H9 (cell line): ENCODE results near the gene ACAP3. TPM values are rescaled to one million over a fixed set of nuclear protein-coding genes. Genes with fewer than 3 reads are reported as not detected.

ENCODE experiments used
- DNase-seq: peaks from one replicate; pipeline ENCODE4 v3.0.0-alpha.2; 2017
- H2AFZ ChIP-seq: one replicate; pipeline ENCODE4 v1.6.1; 2013; ENCODE audit warnings: mild to moderate bottlenecking, low read length, control low read depth, moderate library complexity
- H2AK5ac ChIP-seq: 2 replicates; pipeline ENCODE4 v1.6.1; 2013; ENCODE audit warnings: low read length, control low read depth, mixed read lengths; ENCODE audit not compliant: insufficient read length
- H2BK120ac ChIP-seq: one replicate; pipeline ENCODE4 v1.6.1; 2013; ENCODE audit warnings: low read depth, mild to moderate bottlenecking, low read length, control low read depth, inconsistent platforms; ENCODE audit not compliant: poor library complexity, severe bottlenecking
- H2BK12ac ChIP-seq: 2 replicates; pipeline ENCODE4 v1.6.1; 2013; ENCODE audit warnings: low read length, control low read depth, mixed read lengths, low read depth; ENCODE audit not compliant: insufficient read length
- H2BK15ac ChIP-seq: 2 replicates; pipeline ENCODE4 v1.6.1; 2013; ENCODE audit warnings: low read depth, low read length, control low read depth
- H2BK20ac ChIP-seq: one replicate; pipeline ENCODE4 v1.6.1; 2013; ENCODE audit warnings: low read depth, mild to moderate bottlenecking, low read length, control low read depth, inconsistent platforms; ENCODE audit not compliant: poor library complexity, severe bottlenecking
- H2BK5ac ChIP-seq: 2 replicates; pipeline ENCODE4 v1.6.1; 2013; ENCODE audit warnings: low read length, control low read depth, mixed read lengths; ENCODE audit not compliant: insufficient read length
- H3K14ac ChIP-seq: 2 replicates; pipeline ENCODE4 v1.6.1; 2013; ENCODE audit warnings: low read length, control low read depth; ENCODE audit not compliant: insufficient read depth
- H3K18ac ChIP-seq: 2 replicates; pipeline ENCODE4 v1.6.1; 2013; ENCODE audit warnings: low read depth, mild to moderate bottlenecking, mixed read lengths, low read length, control low read depth; ENCODE audit not compliant: insufficient read length
- H3K23ac ChIP-seq: 2 replicates; pipeline ENCODE4 v1.6.1; 2013; ENCODE audit warnings: low read length, control low read depth, mixed read lengths, low read depth; ENCODE audit not compliant: insufficient read length
- H3K23me2 ChIP-seq: 2 replicates; pipeline ENCODE4 v1.6.1; 2013; ENCODE audit warnings: low read depth, mild to moderate bottlenecking, mixed read lengths, low read length, control low read depth; ENCODE audit not compliant: insufficient read length, poor library complexity, severe bottlenecking
- H3K27ac ChIP-seq: 2 replicates; pipeline ENCODE4 v1.5.1; 2013; ENCODE audit warnings: low read length, control low read depth, mixed read lengths, low read depth; ENCODE audit not compliant: insufficient read length
- H3K27me3 ChIP-seq: 2 replicates; pipeline ENCODE4 v1.6.1; 2013; ENCODE audit warnings: low read length, control low read depth, inconsistent platforms; ENCODE audit not compliant: insufficient read depth
- H3K4ac ChIP-seq: 2 replicates; pipeline ENCODE4 v1.6.1; 2013; ENCODE audit warnings: low read depth, mild to moderate bottlenecking, control low read depth, inconsistent platforms, low read length, moderate library complexity
- H3K4me1 ChIP-seq: 2 replicates; pipeline ENCODE4 v1.6.1; 2013; ENCODE audit warnings: low read length, control low read depth, inconsistent platforms; ENCODE audit not compliant: insufficient read depth
- H3K4me2 ChIP-seq: 2 replicates; pipeline ENCODE4 v1.6.1; 2013; ENCODE audit warnings: low read length, control low read depth, mixed read lengths; ENCODE audit not compliant: insufficient read length, insufficient read depth
- H3K56ac ChIP-seq: 2 replicates; pipeline ENCODE4 v1.6.1; 2013; ENCODE audit warnings: low read depth, mild to moderate bottlenecking, mixed read lengths, low read length, control low read depth; ENCODE audit not compliant: insufficient read length
- H3K79me1 ChIP-seq: 2 replicates; pipeline ENCODE4 v1.6.1; 2013; ENCODE audit warnings: low read depth, mild to moderate bottlenecking, moderate library complexity, low read length, control low read depth, inconsistent platforms; ENCODE audit not compliant: insufficient read depth, poor library complexity, severe bottlenecking
- H3K79me2 ChIP-seq: 2 replicates; pipeline ENCODE4 v1.6.1; 2013; ENCODE audit warnings: low read length, control low read depth, inconsistent platforms; ENCODE audit not compliant: insufficient read depth
- H3K9ac ChIP-seq: 2 replicates; pipeline ENCODE4 v1.6.1; 2013; ENCODE audit warnings: low read length, control low read depth, mixed read lengths; ENCODE audit not compliant: insufficient read length; ENCODE audit errors: extremely low read depth
- H3K9me3 ChIP-seq: one replicate; pipeline ENCODE4 v1.6.1; 2013; ENCODE audit warnings: low read depth, low read length, inconsistent platforms; ENCODE audit not compliant: control insufficient read depth
- H3T11ph ChIP-seq: one replicate; pipeline ENCODE4 v1.6.1; 2013; ENCODE audit warnings: mild to moderate bottlenecking, low read length, control low read depth, inconsistent platforms
- H4K20me1 ChIP-seq: one replicate; pipeline ENCODE4 v1.6.1; 2013; ENCODE audit not compliant: control insufficient read depth, insufficient read length, insufficient read depth
- H4K5ac ChIP-seq: 2 replicates; pipeline ENCODE4 v1.6.1; 2013; ENCODE audit warnings: low read depth, mild to moderate bottlenecking, mixed read lengths, low read length, control low read depth; ENCODE audit not compliant: insufficient read length
- H4K8ac ChIP-seq: replicated peaks from 2 replicates; pipeline ENCODE4 v1.6.1; 2013; ENCODE audit warnings: low read length, control low read depth, mixed read lengths, low read depth; ENCODE audit not compliant: insufficient read length
- H4K91ac ChIP-seq: 2 replicates; pipeline ENCODE4 v1.6.1; 2013; ENCODE audit warnings: low read depth, mild to moderate bottlenecking, moderate library complexity, mixed read lengths, low read length, control low read depth; ENCODE audit not compliant: insufficient read length
- H3K27ac Mint-ChIP-seq, 3 experiments: 2 replicates in 2 of 3; 3 replicates in 1 of 3; pipeline ENCODE4 v1.8.0; 2020 to 2021; ENCODE audit warnings: mixed read lengths in 3 of 3, mild to moderate bottlenecking in 1 of 3, moderate library complexity in 1 of 3
- H3K27me3 Mint-ChIP-seq: 2 replicates; pipeline ENCODE4 v1.8.0; 2021; ENCODE audit warnings: low read depth, mild to moderate bottlenecking, moderate library complexity, mixed read lengths
- H3K36me3 Mint-ChIP-seq, 3 experiments: 2 replicates in 2 of 3; 3 replicates in 1 of 3; pipeline ENCODE4 v1.8.0; 2020 to 2021; ENCODE audit warnings: low read depth in 3 of 3, mixed read lengths in 3 of 3; ENCODE audit not compliant: insufficient read depth in 1 of 3
- H3K4me1 Mint-ChIP-seq, 2 experiments: 2 replicates each; pipeline ENCODE4 v1.8.0; 2020; ENCODE audit warnings: mixed read lengths in 2 of 2
- H3K4me3 Mint-ChIP-seq, 2 experiments: 2 replicates in 1 of 2; 3 replicates in 1 of 2; pipeline ENCODE4 v1.8.0; 2020 to 2021; ENCODE audit warnings: mild to moderate bottlenecking in 2 of 2, mixed read lengths in 2 of 2, moderate library complexity in 1 of 2
- H3K9me3 Mint-ChIP-seq, 2 experiments: 2 replicates in 1 of 2; 3 replicates in 1 of 2; pipeline ENCODE4 v1.8.0; 2020; ENCODE audit warnings: mild to moderate bottlenecking in 2 of 2, mixed read lengths in 2 of 2, moderate library complexity in 1 of 2
- CTCF ChIP-seq: fragments of 200-600 bp; sonication (generic); conservative IDR thresholded peaks from 3 replicates; pipeline ENCODE4 v1.8.0; 2021; ENCODE audit warnings: antibody characterized with exemption, mild to moderate bottlenecking
- WGBS: extraction: QIAGEN DNeasy Blood & Tissue Kit; methylation state at CpG from one replicate; pipeline ENCODE4 v1.1.7; 2013; ENCODE audit warnings: missing lambda C conversion rate, low lambda C conversion rate, mixed read lengths; ENCODE audit not compliant: insufficient read length; ENCODE audit errors: extremely low coverage; 5-methylcytosine and 5-hydroxymethylcytosine counted together
- total RNA-seq: library from RNA; stranded (reverse); gene quantifications from 2 replicates; pipeline ENCODE4 v1.2.1, GENCODE V29; 2021

ACAP3 gene
- total RNA-seq, 1 experiment from 2014 or later = 41.4 TPM

DNA sequence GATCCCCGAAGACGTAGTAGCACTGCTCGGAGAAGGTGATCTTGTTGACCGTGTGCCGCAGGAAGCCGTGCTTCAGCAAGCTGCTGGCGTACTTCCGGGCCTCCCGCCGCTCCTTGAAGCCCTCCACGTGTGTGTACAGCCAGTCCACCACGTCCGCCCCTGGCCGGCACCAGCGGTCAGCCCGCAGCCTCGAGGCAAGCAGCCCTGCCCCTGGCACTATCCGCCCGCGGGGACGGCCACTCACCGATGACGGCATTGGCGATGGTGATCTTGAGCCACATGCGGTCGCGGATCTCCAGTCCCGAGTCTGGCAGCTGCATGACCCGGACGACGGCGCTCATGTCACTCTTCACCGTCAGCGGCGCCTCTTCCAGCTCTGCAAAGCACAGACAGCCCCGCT is 30.5 kb upstream of the ACAP3 start:
- H2BK12ac ChIP-seq = no peak overlapping the region
- H3K56ac ChIP-seq = no peak overlapping the region
- no peak overlapping the region for H3K18ac ChIP-seq
- Mint-ChIP-seq H3K4me3 (no peak overlapping the region), H3K4me1 (no peaks in the 10 kb centered on the region), H3K9me3 (peaks cover 0 to 8% of the 10 kb centered on the region in 2 experiments; a peak in 3 of 5 replicates), H3K27ac (no peak overlapping the region), H3K36me3 (peaks cover 21 to 38% (median 31%) of the 10 kb centered on the region in 3 experiments), H3K27me3 (no peaks in the 10 kb centered on the region)
- no peak for TF ChIP-seq CTCF
- H2BK120ac ChIP-seq = no peak overlapping the region
- WGBS = no CpG with 5 or more reads among the region's 36 CpGs
- no peak overlapping the region for H2BK15ac ChIP-seq
- no peaks in the 10 kb centered on the region for H3K9me3 ChIP-seq
- no peak overlapping the region for H3K4ac ChIP-seq
- H3K14ac ChIP-seq = no peak overlapping the region
- H4K20me1 ChIP-seq = no peaks in the 10 kb centered on the region
- no peaks in the 10 kb centered on the region for H3K23me2 ChIP-seq
- no peaks in the 10 kb centered on the region for H3K27me3 ChIP-seq
- no peak overlapping the region for H3K27ac ChIP-seq
- H2BK20ac ChIP-seq = no peak overlapping the region
- H3K9ac ChIP-seq = no peak overlapping the region
- no peak overlapping the region for H2AK5ac ChIP-seq
- no peak overlapping the region for H3T11ph ChIP-seq
- no peaks in the 10 kb centered on the region for H3K79me1 ChIP-seq
- no peak for DNase-seq
- no peaks in the 10 kb centered on the region for H3K4me1 ChIP-seq
- H4K91ac ChIP-seq = no peak overlapping the region
- H2AFZ ChIP-seq = no peak overlapping the region
- H3K23ac ChIP-seq = no peak overlapping the region
- H2BK5ac ChIP-seq = no peak overlapping the region
- no peak overlapping the region for H3K4me2 ChIP-seq
- no peaks in the 10 kb centered on the region for H3K79me2 ChIP-seq
- no peak overlapping the region for H4K5ac ChIP-seq
- no peak overlapping the region for H4K8ac ChIP-seq
